Neural progenitor cell (in vitro differentiated cells): ENCODE measurements around the gene ELFN1. TPM values are rescaled to one million over a fixed set of nuclear protein-coding genes. Genes with fewer than 3 reads are reported as not detected.
A peak's percentile ranks its signal among the peaks of the same experiment; 100 is the strongest.

Experiments
- DNase-seq: peaks from one replicate; pipeline ENCODE4 v3.0.0-alpha.2; 2016; ENCODE audit warnings: low spot score
- H2AFZ ChIP-seq: fragments of 200-600 bp; sonication (generic); replicated peaks from 2 replicates; pipeline ENCODE4 v1.6.1; 2016; ENCODE audit warnings: antibody characterized with exemption
- H3F3A ChIP-seq: fragments of 200-600 bp; sonication (generic); 2 replicates; pipeline ENCODE4 v1.6.1; 2016; ENCODE audit warnings: antibody characterized with exemption, low read depth
- H3K27ac ChIP-seq: fragments of 200-600 bp; sonication (generic); 2 replicates; pipeline ENCODE4 v1.5.1; 2016; ENCODE audit warnings: mild to moderate bottlenecking
- H3K27me3 ChIP-seq: fragments of 200-600 bp; sonication (generic); 2 replicates; pipeline ENCODE4 v1.6.1; 2016; ENCODE audit warnings: mild to moderate bottlenecking, moderate library complexity
- H3K36me3 ChIP-seq: fragments of 200-600 bp; sonication (generic); 2 replicates; pipeline ENCODE4 v1.5.1; 2016
- H3K4me1 ChIP-seq: fragments of 200-600 bp; sonication (generic); 2 replicates; pipeline ENCODE4 v1.6.1; 2016; ENCODE audit warnings: mixed run types
- H3K4me2 ChIP-seq: fragments of 200-600 bp; sonication (generic); 2 replicates; pipeline ENCODE4 v1.6.1; 2016
- H3K4me3 ChIP-seq: fragments of 200-600 bp; sonication (generic); 2 replicates; pipeline ENCODE4 v1.5.1; 2016
- H3K79me2 ChIP-seq: fragments of 200-600 bp; sonication (generic); 2 replicates; pipeline ENCODE4 v1.6.1; 2016; ENCODE audit warnings: low read depth
- H3K9ac ChIP-seq: fragments of 200-600 bp; sonication (generic); 2 replicates; pipeline ENCODE4 v1.6.1; 2016
- H3K9me3 ChIP-seq: fragments of 200-600 bp; sonication (generic); 2 replicates; pipeline ENCODE4 v1.5.1; 2016; ENCODE audit warnings: low read depth
- H4K20me1 ChIP-seq: fragments of 200-600 bp; sonication (generic); 2 replicates; pipeline ENCODE4 v1.6.1; 2016; ENCODE audit warnings: low read depth
- H3K27ac Mint-ChIP-seq: 3 replicates; pipeline ENCODE4 v1.8.0; 2021; ENCODE audit warnings: mixed read lengths
- H3K27me3 Mint-ChIP-seq: 2 replicates; pipeline ENCODE4 v1.8.0; 2022; ENCODE audit warnings: low read depth, mild to moderate bottlenecking, inconsistent platforms, moderate library complexity, mixed read lengths; ENCODE audit not compliant: insufficient read depth
- H3K36me3 Mint-ChIP-seq: 3 replicates; pipeline ENCODE4 v1.8.0; 2021; ENCODE audit warnings: mixed read lengths
- H3K4me1 Mint-ChIP-seq: 3 replicates; pipeline ENCODE4 v1.8.0; 2021; ENCODE audit warnings: mixed read lengths
- H3K4me3 Mint-ChIP-seq: 3 replicates; pipeline ENCODE4 v1.8.0; 2021; ENCODE audit warnings: mild to moderate bottlenecking, moderate library complexity, mixed read lengths
- H3K9me3 Mint-ChIP-seq: 3 replicates; pipeline ENCODE4 v1.8.0; 2020; ENCODE audit warnings: mixed read lengths
- CTCF ChIP-seq: fragments of 200-600 bp; sonication (generic); IDR thresholded peaks from 2 replicates; pipeline ENCODE4 v1.5.1; 2017; ENCODE audit warnings: antibody characterized with exemption, mild to moderate bottlenecking
- EZH2 ChIP-seq: fragments of 200-600 bp; sonication (generic); IDR thresholded peaks from 2 replicates; pipeline ENCODE4 v1.6.1; 2017; ENCODE audit warnings: antibody characterized with exemption, mild to moderate bottlenecking, moderate library complexity
- EZH2phosphoT487 ChIP-seq: fragments of 200-600 bp; sonication (generic); IDR thresholded peaks from 2 replicates; pipeline ENCODE4 v1.6.1; 2017; ENCODE audit warnings: antibody characterized with exemption
- total RNA-seq: library from RNA; depleted of rRNA; stranded (reverse); fragments of >200 nt; gene quantifications from 2 replicates; pipeline ENCODE4 v1.2.3, GENCODE V29; 2015; ENCODE audit warnings: low replicate concordance

Gene ELFN1
- total RNA-seq, 1 donor from 2014 or later: 2.2 TPM

- Mint-ChIP-seq H3K27me3 (peaks cover 15% of the 10 kb centered on the region), H3K27ac (no peak overlapping the region), H3K4me3 (no peak overlapping the region), H3K36me3 (no peaks in the 10 kb centered on the region), H3K4me1 (peaks cover 2% of the 10 kb centered on the region), H3K9me3 (peaks cover 3% of the 10 kb centered on the region)
- Histone ChIP-seq H3K79me2 (no peaks in the 10 kb centered on the region), H3K36me3 (no peaks in the 10 kb centered on the region), H3K9me3 (no peaks in the 10 kb centered on the region), H3K4me3 (no peak overlapping the region), H3K9ac (no peak overlapping the region), H3K4me2 (no peak overlapping the region), H3F3A (no peaks in the 10 kb centered on the region), H3K4me1 (peaks cover 10% of the 10 kb centered on the region), H2AFZ (no peak overlapping the region), H4K20me1 (peaks cover 14% of the 10 kb centered on the region), H3K27me3 (peaks cover 49% of the 10 kb centered on the region), H3K27ac (no peak overlapping the region)
- DNase-seq: no peak
- TF ChIP-seq CTCF (no peak), EZH2phosphoT487 (no peak), EZH2 (no peak)
Observed at GRCh38 chr7:1659696-1660095, 10.4 kb upstream of the ELFN1 start.

GRCh38 chr7:1661461-1661860, 8.6 kb upstream of the ELFN1 start:
- peaks cover 15% of the 10 kb centered on the region for H3K27me3 Mint-ChIP-seq
- peaks cover 14% of the 10 kb centered on the region for H3K4me1 ChIP-seq
- H3K27ac Mint-ChIP-seq: no peak overlapping the region
- no peak overlapping the region for H3K4me3 ChIP-seq
- no peaks in the 10 kb centered on the region for H3F3A ChIP-seq
- H3K4me2 ChIP-seq: no peak overlapping the region
- H4K20me1 ChIP-seq: peaks cover 14% of the 10 kb centered on the region
- H2AFZ ChIP-seq: no peak overlapping the region
- no peak for TF ChIP-seq EZH2phosphoT487
- no peak for TF ChIP-seq EZH2
- no peak for TF ChIP-seq CTCF
- no peaks in the 10 kb centered on the region for H3K36me3 Mint-ChIP-seq
- peaks cover 2% of the 10 kb centered on the region for H3K4me1 Mint-ChIP-seq
- H3K4me3 Mint-ChIP-seq: no peak overlapping the region
- peaks cover 63% of the 10 kb centered on the region for H3K27me3 ChIP-seq
- H3K9ac ChIP-seq: no peak overlapping the region
- H3K9me3 Mint-ChIP-seq: peaks cover 3% of the 10 kb centered on the region
- DNase-seq: no peak
- no peak overlapping the region for H3K27ac ChIP-seq
- no peaks in the 10 kb centered on the region for H3K36me3 ChIP-seq
- no peaks in the 10 kb centered on the region for H3K9me3 ChIP-seq
- no peaks in the 10 kb centered on the region for H3K79me2 ChIP-seq

- Histone ChIP-seq H3K4me3 (no peak overlapping the region), H3K4me2 (no peak overlapping the region), H3K36me3 (no peaks in the 10 kb centered on the region), H3K27ac (no peak overlapping the region), H4K20me1 (peaks cover 14% of the 10 kb centered on the region), H3K9ac (no peak overlapping the region), H3K4me1 (peaks cover 18% of the 10 kb centered on the region), H3F3A (peaks cover under 1% of the 10 kb centered on the region), H3K79me2 (no peaks in the 10 kb centered on the region), H3K27me3 (peaks cover 69% of the 10 kb centered on the region), H2AFZ (no peak overlapping the region), H3K9me3 (no peaks in the 10 kb centered on the region)
- H3K9me3 Mint-ChIP-seq: peaks cover 3% of the 10 kb centered on the region
- H3K27ac Mint-ChIP-seq: no peak overlapping the region
- no peak for DNase-seq
- peaks cover 15% of the 10 kb centered on the region for H3K27me3 Mint-ChIP-seq
- H3K36me3 Mint-ChIP-seq: no peaks in the 10 kb centered on the region
- TF ChIP-seq EZH2: no peak
- TF ChIP-seq CTCF: no peak
- TF ChIP-seq EZH2phosphoT487: no peak
- peaks cover 2% of the 10 kb centered on the region for H3K4me1 Mint-ChIP-seq
- H3K4me3 Mint-ChIP-seq: no peak overlapping the region
Observed at GRCh38 chr7:1662101-1662500, 8.0 kb upstream of the ELFN1 start.

GRCh38 chr7:1662767-1663166, 7.3 kb upstream of the ELFN1 start:
- H3K27me3 ChIP-seq: peaks cover 76% of the 10 kb centered on the region
- TF ChIP-seq EZH2phosphoT487: no peak
- no peak for TF ChIP-seq EZH2
- TF ChIP-seq CTCF: no peak
- no peak overlapping the region for H2AFZ ChIP-seq
- no peak overlapping the region for H3K27ac ChIP-seq
- Mint-ChIP-seq H3K4me3 (no peak overlapping the region), H3K36me3 (no peaks in the 10 kb centered on the region), H3K9me3 (peaks cover 2% of the 10 kb centered on the region), H3K27ac (peak overlapping the region; percentile 37), H3K27me3 (peaks cover 15% of the 10 kb centered on the region), H3K4me1 (peaks cover 2% of the 10 kb centered on the region)
- H3K9me3 ChIP-seq: no peaks in the 10 kb centered on the region
- no peak for DNase-seq
- H3K9ac ChIP-seq: no peak overlapping the region
- H4K20me1 ChIP-seq: peaks cover 14% of the 10 kb centered on the region
- H3K36me3 ChIP-seq: no peaks in the 10 kb centered on the region
- peaks cover 7% of the 10 kb centered on the region for H3F3A ChIP-seq
- no peak overlapping the region for H3K4me3 ChIP-seq
- peaks cover 22% of the 10 kb centered on the region for H3K4me1 ChIP-seq
- no peak overlapping the region for H3K4me2 ChIP-seq
- no peaks in the 10 kb centered on the region for H3K79me2 ChIP-seq
